Anterior cingulate cortex (tissue), 58 donors: ENCODE results near the gene VEGFA.
A peak's percentile ranks its signal among the peaks of the same experiment; 100 is the strongest.

Experiments used
- DNase-seq, 58 donors: peaks; one replicate each; lab custom pipeline; 2025; lab: John Stamatoyannopoulos, UW

VEGFA gene

DNA sequence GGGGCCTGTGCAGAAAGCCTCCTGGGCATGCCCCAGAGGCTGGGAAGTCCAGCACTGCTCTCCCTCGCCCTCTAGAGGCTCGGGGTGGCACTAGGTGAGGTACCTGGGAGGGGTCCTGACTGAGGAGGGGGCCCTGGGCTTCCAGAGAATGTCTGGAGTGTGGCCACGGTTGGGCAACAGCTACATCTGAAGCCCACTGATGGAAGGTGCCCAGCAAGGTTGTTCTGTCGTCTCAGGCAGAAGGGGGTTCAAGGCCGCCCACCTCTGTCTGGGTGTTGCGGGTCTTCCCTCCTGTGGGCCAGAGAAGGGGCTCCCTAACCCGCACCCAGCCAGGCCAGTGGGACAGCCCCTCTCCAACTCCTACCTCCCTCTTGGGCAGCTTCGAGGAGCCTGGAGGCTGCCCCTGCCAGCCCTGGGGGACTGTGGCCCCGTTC lies 11.4 kb upstream of the VEGFA start:
- no peak for DNase-seq

- no peak for DNase-seq
Observed at GRCh38 chr6:43759136-43759906, 10.7 kb upstream of the VEGFA start.

GRCh38 chr6:43759907-43760206 lies 10.2 kb upstream of the VEGFA start:
- DNase-seq, result no peak

DNA sequence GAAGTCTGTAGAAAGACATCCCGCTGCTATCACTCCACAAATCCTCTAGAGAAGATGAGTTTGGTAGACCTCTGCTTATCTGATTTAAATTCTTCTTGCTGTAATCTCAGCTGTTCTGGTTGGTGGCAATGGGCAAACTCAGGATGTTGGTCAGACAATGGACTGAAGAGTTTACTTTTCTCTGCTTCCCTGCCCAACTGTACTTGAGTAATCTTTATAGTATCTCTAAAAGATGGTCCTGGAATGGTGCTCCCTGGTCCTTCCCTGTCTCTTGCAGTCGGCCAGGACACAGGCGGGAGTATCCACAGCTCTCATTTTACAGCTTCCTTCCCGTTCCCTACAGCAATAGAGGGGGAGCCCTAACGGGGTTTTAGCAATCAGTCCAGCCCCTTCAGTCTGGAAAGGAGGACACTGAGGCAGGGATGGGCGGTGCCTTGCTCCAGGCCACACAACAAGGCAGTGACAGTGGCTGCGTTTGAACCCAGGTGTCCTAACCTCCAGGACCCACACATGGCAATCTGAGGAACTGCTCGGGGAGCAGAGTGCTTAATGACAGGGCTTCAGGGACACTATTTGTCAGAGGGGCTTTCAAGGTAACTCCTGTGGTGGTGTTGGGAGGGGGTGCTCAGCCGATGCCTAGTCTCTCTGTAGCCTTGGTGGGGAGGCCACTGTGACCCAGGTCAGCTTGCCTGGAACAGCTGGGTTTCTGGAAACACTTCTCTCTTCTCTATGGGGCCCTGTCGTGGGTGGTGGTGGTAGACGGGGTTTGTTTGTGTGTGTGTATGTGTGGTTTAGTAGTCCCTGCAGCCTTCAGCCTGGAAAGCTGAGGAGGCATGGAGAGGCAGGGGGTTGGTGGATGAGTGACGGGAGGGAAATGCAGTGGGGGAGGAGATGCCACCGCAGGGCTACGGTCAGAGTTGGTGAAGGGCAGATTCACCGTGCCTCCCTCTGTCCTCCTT lies 9.5 kb upstream of the VEGFA start:
- no peak for DNase-seq

GRCh38 chr6:43761666-43762409 lies 8.2 kb upstream of the VEGFA start:
- no peak for DNase-seq

- no peak for DNase-seq
Observed at GRCh38 chr6:43762410-43762768, 7.6 kb upstream of the VEGFA start.

DNA sequence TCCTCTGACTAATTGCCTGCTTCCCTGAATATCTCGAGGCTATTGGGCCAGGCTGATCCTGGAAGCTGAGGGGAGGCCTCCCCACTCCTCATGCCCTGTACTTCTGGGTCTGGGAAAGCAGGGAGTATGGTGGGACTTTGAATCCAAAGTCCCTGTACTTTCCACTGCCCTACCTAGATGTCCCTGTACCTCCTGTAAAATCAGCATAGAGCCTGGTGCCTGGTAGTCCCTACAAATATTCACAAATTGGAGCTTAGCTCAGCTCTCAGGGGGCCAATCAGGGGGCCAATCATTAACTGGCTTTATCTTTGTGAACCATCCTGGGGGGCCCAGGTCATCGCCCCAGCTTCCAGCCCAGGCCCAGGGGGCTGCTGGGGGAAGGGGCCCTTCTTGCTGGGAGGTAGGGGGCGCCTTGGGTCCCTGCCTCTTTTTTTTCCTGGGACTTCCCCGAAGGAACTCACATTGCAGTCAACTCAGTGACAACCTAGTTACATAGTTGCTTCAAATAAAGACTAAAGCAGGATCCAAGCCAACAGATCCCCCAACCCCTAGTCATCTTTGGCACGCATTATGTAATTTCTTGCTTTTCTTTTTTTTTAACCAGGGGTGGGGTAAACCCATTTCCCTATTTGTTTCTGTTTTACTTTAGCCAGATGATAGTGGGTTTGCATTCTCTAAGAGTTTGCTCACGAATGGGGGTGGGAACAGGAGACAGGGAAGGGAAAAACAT lies 6.9 kb upstream of the VEGFA start:
- DNase-seq, result no peak

GRCh38 chr6:43763812-43764522 lies 6.0 kb upstream of the VEGFA start:
- no peak for DNase-seq

GRCh38 chr6:43764772-43765171 lies 5.2 kb upstream of the VEGFA start:
- DNase-seq, result no peak

GRCh38 chr6:43765776-43766499 lies 4.1 kb upstream of the VEGFA start:
- DNase-seq, result no peak

DNA sequence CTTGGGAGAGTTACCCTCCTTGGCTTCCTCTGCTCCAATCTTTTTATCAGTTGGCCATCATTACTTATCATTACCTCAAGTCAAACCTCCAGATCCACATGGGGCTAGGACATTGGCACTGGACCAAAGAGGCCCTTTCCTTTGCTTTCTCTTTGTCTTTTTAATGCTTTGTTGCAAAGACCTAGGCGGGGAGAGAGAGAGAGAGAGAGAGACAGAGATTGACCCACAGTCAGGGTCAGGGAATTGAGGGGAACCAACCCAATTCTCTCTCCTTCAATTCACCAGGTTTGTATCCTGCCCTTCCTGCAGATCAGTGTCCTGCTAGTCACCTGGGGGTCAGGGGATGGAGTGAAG lies 3.5 kb upstream of the VEGFA start:
- no peak for DNase-seq

DNA sequence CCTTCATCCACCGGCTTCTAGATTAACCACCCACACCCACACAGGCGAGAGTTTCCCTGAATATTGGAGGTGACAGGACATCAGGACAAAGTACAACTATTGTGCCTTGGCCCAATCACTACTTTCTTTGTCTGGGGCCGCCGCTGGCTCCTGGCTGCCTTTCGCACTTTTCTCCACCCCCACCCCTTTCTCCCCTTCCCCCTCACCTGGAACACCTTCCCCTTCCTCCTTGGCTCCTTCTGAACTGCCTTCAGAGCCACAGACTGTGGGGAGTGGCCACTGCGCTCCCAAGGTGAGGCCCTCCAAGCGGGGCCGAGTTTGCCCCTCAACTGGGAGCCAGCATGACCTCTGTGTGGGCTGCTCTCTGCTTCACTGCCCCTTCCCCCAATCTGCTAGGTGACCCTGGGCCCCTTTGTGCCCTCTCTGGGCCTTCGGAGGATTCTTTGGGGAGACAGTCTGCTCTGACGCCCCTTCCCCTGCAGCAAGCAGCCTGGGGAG lies 3.0 kb upstream of the VEGFA start:
- DNase-seq, result no peak

- no peak for DNase-seq
Observed at GRCh38 chr6:43767553-43768505, 2.2 kb upstream of the VEGFA start.

DNA sequence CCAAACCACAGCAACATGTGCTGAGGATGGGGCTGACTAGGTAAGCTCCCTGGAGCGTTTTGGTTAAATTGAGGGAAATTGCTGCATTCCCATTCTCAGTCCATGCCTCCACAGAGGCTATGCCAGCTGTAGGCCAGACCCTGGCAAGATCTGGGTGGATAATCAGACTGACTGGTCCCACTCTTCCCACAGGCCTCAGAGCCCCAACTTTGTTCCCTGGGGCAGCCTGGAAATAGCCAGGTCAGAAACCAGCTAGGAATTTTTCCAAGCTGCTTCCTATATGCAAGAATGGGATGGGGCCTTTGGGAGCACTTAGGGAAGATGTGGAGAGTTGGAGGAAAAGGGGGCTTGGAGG lies 1.5 kb upstream of the VEGFA start:
- no peak for DNase-seq

- peak in 22 of 58 donors; percentile 15 to 77 (median 28) for DNase-seq
Observed at GRCh38 chr6:43768983-43769525, 957 bp upstream of the VEGFA start.

DNA sequence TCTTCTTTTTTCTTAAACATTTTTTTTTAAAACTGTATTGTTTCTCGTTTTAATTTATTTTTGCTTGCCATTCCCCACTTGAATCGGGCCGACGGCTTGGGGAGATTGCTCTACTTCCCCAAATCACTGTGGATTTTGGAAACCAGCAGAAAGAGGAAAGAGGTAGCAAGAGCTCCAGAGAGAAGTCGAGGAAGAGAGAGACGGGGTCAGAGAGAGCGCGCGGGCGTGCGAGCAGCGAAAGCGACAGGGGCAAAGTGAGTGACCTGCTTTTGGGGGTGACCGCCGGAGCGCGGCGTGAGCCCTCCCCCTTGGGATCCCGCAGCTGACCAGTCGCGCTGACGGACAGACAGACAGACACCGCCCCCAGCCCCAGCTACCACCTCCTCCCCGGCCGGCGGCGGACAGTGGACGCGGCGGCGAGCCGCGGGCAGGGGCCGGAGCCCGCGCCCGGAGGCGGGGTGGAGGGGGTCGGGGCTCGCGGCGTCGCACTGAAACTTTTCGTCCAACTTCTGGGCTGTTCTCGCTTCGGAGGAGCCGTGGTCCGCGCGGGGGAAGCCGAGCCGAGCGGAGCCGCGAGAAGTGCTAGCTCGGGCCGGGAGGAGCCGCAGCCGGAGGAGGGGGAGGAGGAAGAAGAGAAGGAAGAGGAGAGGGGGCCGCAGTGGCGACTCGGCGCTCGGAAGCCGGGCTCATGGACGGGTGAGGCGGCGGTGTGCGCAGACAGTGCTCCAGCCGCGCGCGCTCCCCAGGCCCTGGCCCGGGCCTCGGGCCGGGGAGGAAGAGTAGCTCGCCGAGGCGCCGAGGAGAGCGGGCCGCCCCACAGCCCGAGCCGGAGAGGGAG lies 580 bp downstream of the VEGFA start:
- peak in 44 of 58 donors; percentile 14 to 69 (median 46) for DNase-seq
